Fibroblast of lung (primary cell): ENCODE data around the gene CEACAM5. TPM values are rescaled to one million over a fixed set of nuclear protein-coding genes. Genes with fewer than 3 reads are reported as not detected.

Experiments
- DNase-seq, 2 donors: peaks; one replicate each; pipeline versions ENCODE4 v3.0.0 to v3.0.0-alpha.2; 2010; ENCODE audit warnings: low read depth in 2 of 2
- H2AFZ ChIP-seq: 2 replicates; pipeline ENCODE4 v1.5.1; 2012; ENCODE audit warnings: low read length, control low read depth, inconsistent platforms
- H3K27ac ChIP-seq: 2 replicates; pipeline ENCODE4 v1.5.1; 2011; ENCODE audit warnings: low read length, control low read depth; ENCODE audit not compliant: insufficient read depth
- H3K27me3 ChIP-seq: 2 replicates; pipeline ENCODE4 v1.5.1; 2011; ENCODE audit warnings: mild to moderate bottlenecking, low read length; ENCODE audit not compliant: control insufficient read depth, insufficient read depth
- H3K36me3 ChIP-seq: 2 replicates; pipeline ENCODE4 v1.5.1; 2011; ENCODE audit warnings: low read length; ENCODE audit not compliant: control insufficient read depth, insufficient read depth
- H3K4me1 ChIP-seq: 2 replicates; pipeline ENCODE4 v1.5.1; 2011; ENCODE audit warnings: low read length; ENCODE audit not compliant: control insufficient read depth, insufficient read depth; ENCODE audit errors: extremely low read depth
- H3K4me2 ChIP-seq: 2 replicates; pipeline ENCODE4 v1.5.1; 2011; ENCODE audit warnings: low read length, control low read depth; ENCODE audit not compliant: insufficient read depth; ENCODE audit errors: extremely low read depth
- H3K4me3 ChIP-seq, 4 experiments: fragments of 200-600 bp in 1 of 4; sonication (generic) in 1 of 4; replicated peaks in 1 of 4; 2 replicates each; pipeline ENCODE4 v1.5.1; 2011 to 2016; ENCODE audit warnings: low read length in 4 of 4, low read depth in 3 of 4, mild to moderate bottlenecking in 3 of 4, control low read depth in 2 of 4, inconsistent platforms in 1 of 4, mixed read lengths in 1 of 4; ENCODE audit not compliant: insufficient read depth in 1 of 4; ENCODE audit errors: control extremely low read depth in 1 of 4
- H3K79me2 ChIP-seq: 2 replicates; pipeline ENCODE4 v1.5.1; 2012; ENCODE audit warnings: mild to moderate bottlenecking, low read length, inconsistent platforms; ENCODE audit not compliant: control insufficient read depth, insufficient read depth
- H3K9ac ChIP-seq: 2 replicates; pipeline ENCODE4 v1.5.1; 2011; ENCODE audit warnings: mild to moderate bottlenecking, low read length, control low read depth; ENCODE audit not compliant: insufficient read depth
- H3K9me3 ChIP-seq: 2 replicates; pipeline ENCODE4 v1.5.1; 2012; ENCODE audit warnings: low read depth, low read length; ENCODE audit not compliant: control insufficient read depth, insufficient read depth
- H4K20me1 ChIP-seq: 2 replicates; pipeline ENCODE4 v1.5.1; 2011; ENCODE audit warnings: low read length; ENCODE audit not compliant: control insufficient read depth, insufficient read depth; ENCODE audit errors: extremely low read depth
- EZH2 ChIP-seq: IDR thresholded peaks from 2 replicates; pipeline ENCODE4 v1.5.1; 2012; ENCODE audit warnings: low read length, control low read depth, mild to moderate bottlenecking; ENCODE audit errors: missing control alignments
- polyA plus RNA-seq, 2 donors: library from polyadenylated mRNA; depleted of rRNA in 1 of 2; stranded (reverse) in 1 of 2; unstranded in 1 of 2; fragments of >200 nt; gene quantifications; 2 replicates each; pipeline ENCODE4 v1.2.1, GENCODE V29; 2011 to 2012; ENCODE audit warnings: missing spikeins in 1 of 2
- total RNA-seq: library from RNA; depleted of rRNA; stranded (reverse); fragments of >200 nt; gene quantifications from 2 replicates; pipeline ENCODE4 v1.2.1, GENCODE V29; 2014
- TF ChIP-seq, protein P1 (sequence below), 2 donors: IDR thresholded peaks in 1 of 2; conservative IDR thresholded peaks in 1 of 2; 1 replicate in 1 of 2; 2 replicates in 1 of 2; pipeline ENCODE4 v1.5.1; 2011 to 2012; ENCODE audit warnings: low read length in 2 of 2, control low read depth in 1 of 2, inconsistent platforms in 1 of 2, low read depth in 1 of 2, mild to moderate bottlenecking in 1 of 2

Gene CEACAM5
- total and polyA plus RNA-seq, 2 donors (not counting 1 experiment from before 2014, with no cell fraction given): not detected

DNA sequence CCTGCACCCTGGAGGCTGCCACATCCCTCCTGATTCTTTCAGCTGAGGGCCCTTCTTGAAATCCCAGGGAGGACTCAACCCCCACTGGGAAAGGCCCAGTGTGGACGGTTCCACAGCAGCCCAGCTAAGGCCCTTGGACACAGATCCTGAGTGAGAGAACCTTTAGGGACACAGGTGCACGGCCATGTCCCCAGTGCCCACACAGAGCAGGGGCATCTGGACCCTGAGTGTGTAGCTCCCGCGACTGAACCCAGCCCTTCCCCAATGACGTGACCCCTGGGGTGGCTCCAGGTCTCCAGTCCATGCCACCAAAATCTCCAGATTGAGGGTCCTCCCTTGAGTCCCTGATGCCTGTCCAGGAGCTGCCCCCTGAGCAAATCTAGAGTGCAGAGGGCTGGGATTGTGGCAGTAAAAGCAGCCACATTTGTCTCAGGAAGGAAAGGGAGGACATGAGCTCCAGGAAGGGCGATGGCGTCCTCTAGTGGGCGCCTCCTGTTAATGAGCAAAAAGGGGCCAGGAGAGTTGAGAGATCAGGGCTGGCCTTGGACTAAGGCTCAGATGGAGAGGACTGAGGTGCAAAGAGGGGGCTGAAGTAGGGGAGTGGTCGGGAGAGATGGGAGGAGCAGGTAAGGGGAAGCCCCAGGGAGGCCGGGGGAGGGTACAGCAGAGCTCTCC, 6.9 kb upstream of the CEACAM5 start:
- Histone ChIP-seq H4K20me1 (no peaks in the 10 kb centered on the region), H3K9ac (no peak overlapping the region), H3K4me2 (no peak overlapping the region), H3K4me3 (no peak overlapping the region), H3K4me1 (no peaks in the 10 kb centered on the region), H3K79me2 (no peaks in the 10 kb centered on the region), H3K27me3 (no peaks in the 10 kb centered on the region), H2AFZ (no peak overlapping the region), H3K9me3 (no peaks in the 10 kb centered on the region), H3K27ac (no peak overlapping the region), H3K36me3 (no peaks in the 10 kb centered on the region)
- no peak for TF ChIP-seq EZH2
- TF ChIP-seq, protein P1, sequence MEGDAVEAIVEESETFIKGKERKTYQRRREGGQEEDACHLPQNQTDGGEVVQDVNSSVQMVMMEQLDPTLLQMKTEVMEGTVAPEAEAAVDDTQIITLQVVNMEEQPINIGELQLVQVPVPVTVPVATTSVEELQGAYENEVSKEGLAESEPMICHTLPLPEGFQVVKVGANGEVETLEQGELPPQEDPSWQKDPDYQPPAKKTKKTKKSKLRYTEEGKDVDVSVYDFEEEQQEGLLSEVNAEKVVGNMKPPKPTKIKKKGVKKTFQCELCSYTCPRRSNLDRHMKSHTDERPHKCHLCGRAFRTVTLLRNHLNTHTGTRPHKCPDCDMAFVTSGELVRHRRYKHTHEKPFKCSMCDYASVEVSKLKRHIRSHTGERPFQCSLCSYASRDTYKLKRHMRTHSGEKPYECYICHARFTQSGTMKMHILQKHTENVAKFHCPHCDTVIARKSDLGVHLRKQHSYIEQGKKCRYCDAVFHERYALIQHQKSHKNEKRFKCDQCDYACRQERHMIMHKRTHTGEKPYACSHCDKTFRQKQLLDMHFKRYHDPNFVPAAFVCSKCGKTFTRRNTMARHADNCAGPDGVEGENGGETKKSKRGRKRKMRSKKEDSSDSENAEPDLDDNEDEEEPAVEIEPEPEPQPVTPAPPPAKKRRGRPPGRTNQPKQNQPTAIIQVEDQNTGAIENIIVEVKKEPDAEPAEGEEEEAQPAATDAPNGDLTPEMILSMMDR (conservative IDR thresholded peaks at IDR 0.05 in 1 of 2, IDR thresholded peaks at IDR 0.05 in 1 of 2; ENCODE audit: low read depth in 1 of 2, low read length in 2 of 2): no peak
- no peak for DNase-seq

DNA sequence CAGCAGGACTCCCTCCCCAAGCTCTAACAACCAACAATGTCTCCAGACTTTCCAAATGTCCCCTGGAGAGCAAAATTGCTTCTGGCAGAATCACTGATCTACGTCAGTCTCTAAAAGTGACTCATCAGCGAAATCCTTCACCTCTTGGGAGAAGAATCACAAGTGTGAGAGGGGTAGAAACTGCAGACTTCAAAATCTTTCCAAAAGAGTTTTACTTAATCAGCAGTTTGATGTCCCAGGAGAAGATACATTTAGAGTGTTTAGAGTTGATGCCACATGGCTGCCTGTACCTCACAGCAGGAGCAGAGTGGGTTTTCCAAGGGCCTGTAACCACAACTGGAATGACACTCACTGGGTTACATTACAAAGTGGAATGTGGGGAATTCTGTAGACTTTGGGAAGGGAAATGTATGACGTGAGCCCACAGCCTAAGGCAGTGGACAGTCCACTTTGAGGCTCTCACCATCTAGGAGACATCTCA, 6.2 kb upstream of the CEACAM5 start:
- TF ChIP-seq, protein P1 (conservative IDR thresholded peaks at IDR 0.05 in 1 of 2, IDR thresholded peaks at IDR 0.05 in 1 of 2; ENCODE audit: low read depth in 1 of 2, low read length in 2 of 2): no peak
- no peak for TF ChIP-seq EZH2
- no peaks in the 10 kb centered on the region for H4K20me1 ChIP-seq
- H2AFZ ChIP-seq: no peak overlapping the region
- no peaks in the 10 kb centered on the region for H3K4me1 ChIP-seq
- no peaks in the 10 kb centered on the region for H3K9me3 ChIP-seq
- H3K27ac ChIP-seq: no peak overlapping the region
- H3K36me3 ChIP-seq: no peaks in the 10 kb centered on the region
- no peaks in the 10 kb centered on the region for H3K79me2 ChIP-seq
- no peak overlapping the region for H3K9ac ChIP-seq
- H3K27me3 ChIP-seq: no peaks in the 10 kb centered on the region
- H3K4me2 ChIP-seq: no peak overlapping the region
- DNase-seq: peak in 1 of 2 donors; percentile 20
- H3K4me3 ChIP-seq: no peak overlapping the region

DNA sequence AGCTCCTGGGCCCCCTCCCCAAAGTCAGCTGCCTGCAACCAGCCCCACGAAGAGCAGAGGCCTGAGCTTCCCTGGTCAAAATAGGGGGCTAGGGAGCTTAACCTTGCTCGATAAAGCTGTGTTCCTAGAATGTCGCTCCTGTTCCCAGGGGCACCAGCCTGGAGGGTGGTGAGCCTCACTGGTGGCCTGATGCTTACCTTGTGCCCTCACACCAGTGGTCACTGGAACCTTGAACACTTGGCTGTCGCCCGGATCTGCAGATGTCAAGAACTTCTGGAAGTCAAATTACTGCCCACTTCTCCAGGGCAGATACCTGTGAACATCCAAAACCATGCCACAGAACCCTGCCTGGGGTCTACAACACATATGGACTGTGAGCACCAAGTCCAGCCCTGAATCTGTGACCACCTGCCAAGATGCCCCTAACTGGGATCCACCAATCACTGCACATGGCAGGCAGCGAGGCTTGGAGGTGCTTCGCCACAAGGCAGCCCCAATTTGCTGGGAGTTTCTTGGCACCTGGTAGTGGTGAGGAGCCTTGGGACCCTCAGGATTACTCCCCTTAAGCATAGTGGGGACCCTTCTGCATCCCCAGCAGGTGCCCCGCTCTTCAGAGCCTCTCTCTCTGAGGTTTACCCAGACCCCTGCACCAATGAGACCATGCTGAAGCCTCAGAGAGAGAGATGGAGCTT, 4.7 kb upstream of the CEACAM5 start:
- no peaks in the 10 kb centered on the region for H3K4me1 ChIP-seq
- DNase-seq: no peak
- TF ChIP-seq, protein P1 (conservative IDR thresholded peaks at IDR 0.05 in 1 of 2, IDR thresholded peaks at IDR 0.05 in 1 of 2; ENCODE audit: low read depth in 1 of 2, low read length in 2 of 2): no peak
- TF ChIP-seq EZH2: no peak

More for the DNA sequence above, 4.7 kb upstream of the CEACAM5 start:
- Histone ChIP-seq H4K20me1 (no peaks in the 10 kb centered on the region), H3K27me3 (no peaks in the 10 kb centered on the region), H3K27ac (no peak overlapping the region), H2AFZ (no peak overlapping the region), H3K4me3 (no peak overlapping the region), H3K9ac (no peak overlapping the region), H3K9me3 (no peaks in the 10 kb centered on the region), H3K36me3 (no peaks in the 10 kb centered on the region), H3K4me2 (no peak overlapping the region), H3K79me2 (no peaks in the 10 kb centered on the region)
